Stimulated activated CD4-positive, alpha-beta T cell treated with anti-CD3 and anti-CD28 coated beads, Interleukin-1b, Interleukin-23, amount 100 ng/mL, for 24 hours (primary cell): Measurements from ENCODE around the gene ATP11A.
A peak's percentile ranks its signal among the peaks of the same experiment; 100 is the strongest.
"Not testable (repeated sequence)": the region's sequence is repeated elsewhere in the genome, so short reads cannot be mapped to it uniquely, and the experiment has no call there.

Experiments
- DNase-seq, 4 experiments: peaks; one replicate each; pipeline ENCODE4 v3.0.0-alpha.2; 2020; ENCODE audit warnings: low read depth in 4 of 4, low spot score in 1 of 4

Gene ATP11A

DNA sequence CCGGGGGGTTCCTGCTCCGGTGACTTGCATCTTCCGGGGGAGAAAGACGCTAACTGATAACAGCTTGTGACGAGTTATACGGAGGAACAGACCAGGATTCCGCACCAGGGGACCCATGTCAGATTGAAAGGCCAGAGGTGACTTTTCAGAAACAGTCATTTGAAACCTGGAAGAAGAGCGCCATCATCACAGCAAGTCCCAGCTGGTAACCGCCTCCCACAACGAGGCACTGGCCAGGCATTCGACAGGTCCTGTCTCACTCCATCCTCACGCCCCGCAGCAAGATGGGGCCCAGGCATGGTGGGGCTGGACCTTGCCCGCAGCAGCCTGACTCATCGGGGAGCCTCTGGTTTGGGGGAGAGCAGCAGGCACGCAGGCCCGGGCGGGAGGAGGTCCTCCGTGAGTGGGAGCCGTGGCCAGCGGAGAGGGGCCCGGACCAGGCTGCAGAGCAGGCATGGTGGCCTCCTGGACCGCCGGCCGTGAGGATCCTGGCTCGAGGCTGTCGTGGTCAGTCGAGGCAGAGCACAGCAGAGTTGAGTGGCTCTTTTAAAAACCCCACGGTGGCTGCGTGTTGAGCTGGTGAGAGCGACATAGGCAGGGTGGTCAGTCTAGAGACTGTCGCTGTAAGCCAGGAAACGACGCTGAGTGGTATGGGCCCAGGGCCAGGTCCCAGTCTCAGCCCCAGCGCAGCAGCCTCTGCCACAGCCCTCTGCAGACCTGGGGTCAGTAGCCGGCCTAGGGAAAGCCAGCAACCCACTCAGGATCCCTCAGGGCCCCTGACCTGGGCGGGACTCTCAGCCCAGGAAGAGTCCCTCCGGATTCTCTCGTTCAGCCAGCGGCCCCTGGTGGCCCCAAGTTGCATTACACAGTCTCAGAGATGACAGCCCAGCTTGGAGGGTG, 184.3 kb downstream of the ATP11A start:
- peak in 3 of 4 experiments; percentile 27 to 81 (median 48) for DNase-seq

DNA sequence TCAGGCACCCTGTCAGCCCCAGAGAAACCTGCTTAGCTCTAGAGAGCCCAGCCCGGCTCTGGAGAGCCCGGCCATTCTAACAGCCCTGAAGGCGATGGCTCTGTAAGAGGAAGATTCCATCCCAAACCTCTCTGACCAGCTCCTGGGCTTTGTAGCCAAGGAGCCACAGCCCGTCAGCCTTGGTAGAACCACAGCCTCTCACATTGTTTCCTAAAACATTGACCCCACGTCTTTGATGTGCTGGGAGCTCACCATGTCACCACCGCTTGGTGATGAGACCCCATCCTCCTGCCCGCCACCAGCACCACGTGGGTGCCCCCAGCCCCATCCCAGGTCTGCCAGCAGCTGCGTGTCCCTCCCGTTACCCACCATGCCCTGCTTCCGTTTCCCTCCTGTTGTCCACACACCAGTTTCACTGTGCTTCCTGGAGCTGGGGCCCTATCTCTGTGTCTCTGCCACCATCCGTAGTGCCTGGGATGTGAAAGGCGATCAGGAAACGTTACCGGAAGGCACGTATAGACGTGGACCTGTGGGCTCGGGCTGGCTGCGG, 185.0 kb downstream of the ATP11A start:
- no peak for DNase-seq

DNA sequence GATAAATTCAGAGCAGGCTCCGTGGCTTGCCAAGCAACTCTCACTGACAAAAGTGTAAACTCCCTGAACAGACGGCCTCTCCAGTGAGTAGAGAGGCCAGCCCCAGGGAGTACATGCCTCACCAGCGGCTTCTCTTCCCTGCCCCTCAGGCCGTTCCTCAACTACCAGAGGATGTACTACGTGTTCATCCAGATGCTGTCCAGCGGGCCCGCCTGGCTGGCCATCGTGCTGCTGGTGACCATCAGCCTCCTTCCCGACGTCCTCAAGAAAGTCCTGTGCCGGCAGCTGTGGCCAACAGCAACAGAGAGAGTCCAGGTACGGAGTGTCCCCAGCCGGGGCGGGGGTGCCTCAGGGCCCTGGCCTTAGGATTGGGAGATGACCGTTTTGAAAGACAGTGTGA, 185.8 kb downstream of the ATP11A start:
- DNase-seq, result no peak

DNA sequence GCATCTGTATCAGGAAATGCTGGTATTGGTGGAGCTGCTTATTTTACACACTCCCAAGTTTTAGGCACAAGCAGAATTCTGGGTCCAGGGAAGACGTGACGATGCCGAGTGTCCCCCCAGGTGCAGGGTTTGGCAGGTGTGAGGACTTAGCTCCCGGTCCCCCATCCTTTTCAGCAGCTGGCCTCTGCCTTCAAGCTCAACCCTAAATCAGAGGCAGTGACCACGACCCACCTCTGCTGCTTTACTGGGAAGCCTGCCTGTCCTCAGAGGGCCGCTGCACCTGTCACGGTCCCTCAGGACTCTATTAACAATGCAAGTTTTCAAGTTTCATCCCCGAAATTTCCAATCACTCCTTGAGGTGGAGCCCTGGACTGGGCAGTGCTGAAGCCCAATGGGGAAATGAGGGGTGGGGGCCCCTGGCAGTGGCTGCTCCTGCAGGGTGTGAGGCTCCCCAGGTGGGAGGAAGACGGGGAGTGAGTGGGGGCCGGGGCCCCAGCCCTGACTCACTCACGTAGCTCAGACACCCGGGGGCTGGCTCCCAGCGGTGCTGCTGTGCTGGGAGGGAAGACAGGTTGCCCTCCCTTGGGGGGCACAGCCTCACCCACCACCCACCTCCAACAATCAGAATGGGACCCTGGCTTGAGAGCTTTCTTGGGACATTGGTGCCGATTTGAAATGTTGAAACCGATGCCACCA, 186.6 kb downstream of the ATP11A start:
- DNase-seq, result no peak

DNA sequence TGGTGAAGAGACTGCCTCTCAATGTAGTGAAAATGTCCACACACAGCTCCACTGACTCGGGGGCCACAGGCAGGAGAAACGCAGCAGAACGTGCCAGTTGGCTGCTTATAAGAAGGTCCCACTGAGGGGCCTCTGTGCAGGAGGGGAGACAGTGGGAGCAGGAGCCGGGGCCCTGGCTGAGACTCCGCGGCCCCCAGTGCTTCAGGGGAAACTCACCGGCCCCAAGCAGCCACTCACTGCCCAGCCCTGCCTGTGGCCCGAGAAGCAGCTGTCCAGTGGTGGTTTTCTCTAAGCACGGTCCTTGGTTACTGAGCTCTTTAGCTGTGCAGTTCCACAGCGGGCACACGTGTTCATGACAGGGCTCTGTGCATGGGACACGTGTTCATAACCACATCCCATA, 187.2 kb downstream of the ATP11A start:
- no peak for DNase-seq

DNA sequence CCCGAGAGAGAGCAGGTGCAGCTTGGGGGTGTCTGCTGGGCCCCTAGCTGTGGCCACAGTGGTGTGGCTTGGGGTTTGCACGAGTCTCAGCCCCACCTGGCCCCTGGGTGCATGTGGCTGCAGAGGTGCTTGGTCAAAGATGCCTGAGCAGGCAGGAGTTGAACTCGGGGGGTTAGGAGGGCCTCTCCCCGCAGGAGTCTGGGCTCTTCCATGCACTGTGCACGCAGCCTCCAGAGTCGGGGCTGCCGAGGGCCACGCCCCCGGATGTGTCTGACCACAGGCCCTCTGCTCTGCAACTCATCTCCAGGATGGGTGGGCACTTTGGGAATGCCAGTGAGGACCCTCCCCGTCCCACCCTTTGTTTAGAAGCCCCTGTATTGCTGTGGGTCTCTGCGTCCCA, 187.7 kb downstream of the ATP11A start:
- no peak for DNase-seq

DNA sequence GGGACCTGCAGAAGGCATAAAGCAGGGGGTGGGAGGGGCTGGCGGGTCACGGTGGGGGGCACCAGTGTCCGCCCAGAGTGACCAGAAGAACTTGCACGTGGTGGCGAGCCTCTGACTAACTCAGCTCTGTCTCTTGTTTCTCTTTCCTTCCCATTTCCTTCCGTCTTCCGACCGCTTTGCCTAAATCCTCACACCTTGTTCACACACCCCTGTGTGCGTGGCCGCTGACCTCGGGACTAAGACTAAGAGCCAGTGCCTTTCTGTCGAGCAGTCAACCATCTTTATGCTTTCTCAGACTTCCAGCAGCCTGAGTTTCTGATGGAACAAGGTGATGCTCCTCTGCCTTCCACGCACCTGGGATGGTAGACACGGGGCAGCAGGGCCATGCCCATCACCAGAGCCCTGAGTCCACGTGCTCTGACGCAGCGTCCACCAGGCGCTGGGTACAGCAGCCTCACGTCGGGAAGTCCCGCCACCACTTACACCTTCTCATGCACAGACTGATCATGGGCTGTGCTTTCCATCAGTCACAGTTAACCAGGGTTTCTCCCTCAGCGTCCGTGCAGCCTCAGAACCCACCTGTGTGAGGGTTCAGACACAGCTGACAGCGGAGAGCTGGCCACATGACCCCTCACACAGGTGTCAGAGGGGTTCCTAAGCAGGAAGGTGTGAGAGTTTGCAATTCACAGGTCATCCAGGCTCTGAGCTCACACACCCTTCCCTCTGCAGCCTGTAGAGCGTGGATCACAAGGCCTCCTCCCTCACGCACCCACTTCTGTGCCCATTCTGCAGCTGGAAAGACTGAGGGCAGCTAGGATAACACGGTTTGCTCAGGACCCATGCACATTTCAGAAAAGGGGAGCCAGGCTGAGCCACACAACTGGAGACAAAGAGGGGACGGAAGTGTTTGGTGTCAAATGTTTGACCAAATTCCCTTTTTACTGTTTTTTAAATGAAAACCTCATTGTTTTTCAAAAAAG, 188.4 kb downstream of the ATP11A start:
- no peak for DNase-seq

DNA sequence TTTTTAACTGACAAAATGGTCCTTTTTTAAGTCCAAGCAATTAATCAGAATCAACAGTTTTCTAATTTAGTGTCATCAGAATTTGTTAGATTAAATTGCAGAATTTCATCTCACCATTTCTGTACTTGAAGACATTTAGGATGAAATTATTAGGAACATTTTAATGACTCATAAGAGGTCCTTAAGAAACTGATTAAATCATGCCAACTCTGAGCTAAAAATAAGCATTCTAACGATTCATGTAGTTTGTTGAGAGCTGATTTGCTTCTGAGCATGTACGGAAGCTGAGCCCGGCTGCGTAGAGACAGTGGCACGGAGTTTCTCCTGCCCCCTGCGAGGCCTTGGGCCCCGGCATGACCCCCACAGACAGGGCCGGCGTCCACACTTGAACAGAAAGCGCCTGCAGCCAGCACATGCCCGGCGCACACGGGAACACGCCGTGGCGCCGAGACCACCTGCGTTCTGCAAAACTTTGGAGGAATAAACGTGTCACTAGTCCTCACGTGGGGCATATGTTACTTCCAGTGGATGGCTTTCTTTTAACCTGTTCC, 189.5 kb downstream of the ATP11A start:
- DNase-seq, result no peak

DNA sequence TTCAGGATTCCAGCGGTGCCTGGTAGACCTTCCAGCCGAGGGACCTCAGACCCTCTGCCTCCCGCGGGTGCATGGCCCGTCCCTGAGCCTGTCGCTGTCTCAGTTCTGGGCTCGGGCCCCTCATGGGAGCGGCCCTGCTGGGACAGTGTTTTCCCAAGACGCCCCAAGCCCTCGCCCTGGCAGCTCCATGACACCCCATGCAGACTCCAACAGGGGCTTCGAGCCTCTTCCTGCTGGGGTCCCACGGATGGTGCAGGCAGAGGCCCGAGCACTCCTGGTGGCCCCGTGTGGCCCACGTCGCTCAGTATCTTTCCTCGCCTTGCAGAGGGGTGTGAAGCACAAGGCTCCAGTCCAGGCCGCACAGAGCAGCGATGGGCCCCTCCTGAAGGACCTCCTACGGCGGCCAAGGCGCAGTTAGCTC, 190.4 kb downstream of the ATP11A start:
- DNase-seq, result no peak

DNA sequence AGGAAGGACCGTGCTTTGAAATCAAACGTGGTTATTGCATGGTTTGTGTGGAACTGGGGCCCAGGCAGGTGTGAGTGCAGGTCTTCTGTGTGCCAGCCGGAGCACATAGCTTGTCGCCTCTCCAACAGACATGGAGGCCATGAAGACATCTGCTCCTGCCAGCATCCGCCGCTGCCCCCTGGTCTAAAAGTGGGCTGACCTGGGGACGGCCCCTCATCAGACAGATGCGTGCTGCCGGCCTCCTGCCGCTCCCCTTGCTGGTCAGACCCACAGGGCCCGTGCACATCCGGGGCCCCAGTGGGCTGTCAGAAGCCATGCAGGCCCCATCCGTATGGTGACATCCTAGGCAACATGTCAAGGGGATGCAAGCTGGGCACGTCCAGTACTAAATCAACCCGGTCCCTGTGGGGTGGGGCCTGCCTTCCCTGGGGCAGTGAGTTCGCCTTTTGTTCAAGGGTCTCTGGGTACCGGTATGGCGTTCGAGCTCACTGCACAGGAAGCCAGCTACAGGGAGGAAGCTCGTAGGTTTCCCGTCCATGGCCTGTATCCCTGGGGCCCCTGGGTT, 191.2 kb downstream of the ATP11A start:
- DNase-seq, result no peak

DNA sequence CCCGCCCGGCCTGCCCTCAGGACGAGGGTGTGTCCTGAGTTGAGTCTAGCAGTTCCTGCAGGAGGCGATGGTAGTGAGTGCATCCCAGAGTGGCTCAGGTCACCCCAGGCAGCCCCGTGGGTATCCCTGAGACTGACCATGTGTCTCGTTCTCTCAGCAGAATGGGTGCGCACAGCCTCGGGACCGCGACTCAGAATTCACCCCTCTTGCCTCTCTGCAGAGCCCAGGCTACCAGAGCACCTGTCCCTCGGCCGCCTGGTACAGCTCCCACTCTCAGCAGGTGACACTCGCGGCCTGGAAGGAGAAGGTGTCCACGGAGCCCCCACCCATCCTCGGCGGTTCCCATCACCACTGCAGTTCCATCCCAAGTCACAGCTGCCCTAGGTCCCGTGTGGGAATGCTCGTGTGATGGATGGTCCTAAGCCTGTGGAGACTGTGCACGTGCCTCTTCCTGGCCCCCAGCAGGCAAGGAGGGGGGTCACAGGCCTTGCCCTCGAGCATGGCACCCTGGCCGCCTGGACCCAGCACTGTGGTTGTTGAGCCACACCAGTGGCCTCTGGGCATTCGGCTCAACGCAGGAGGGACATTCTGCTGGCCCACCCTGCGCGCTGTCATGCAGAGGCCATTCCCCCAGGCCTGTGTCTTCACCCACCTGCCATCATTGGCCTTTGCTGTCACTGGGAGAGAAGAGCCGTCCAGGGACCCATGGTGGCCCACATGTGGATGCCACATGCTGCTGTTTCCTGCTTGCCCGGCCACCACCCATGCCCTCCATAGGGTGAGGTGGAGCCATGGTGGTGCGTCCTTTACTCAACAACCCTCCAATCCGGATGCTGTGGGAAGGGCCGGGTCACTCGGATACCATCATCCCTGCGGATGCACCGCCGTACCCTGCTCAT, 192.1 kb downstream of the ATP11A start:
- DNase-seq, result no peak

DNA sequence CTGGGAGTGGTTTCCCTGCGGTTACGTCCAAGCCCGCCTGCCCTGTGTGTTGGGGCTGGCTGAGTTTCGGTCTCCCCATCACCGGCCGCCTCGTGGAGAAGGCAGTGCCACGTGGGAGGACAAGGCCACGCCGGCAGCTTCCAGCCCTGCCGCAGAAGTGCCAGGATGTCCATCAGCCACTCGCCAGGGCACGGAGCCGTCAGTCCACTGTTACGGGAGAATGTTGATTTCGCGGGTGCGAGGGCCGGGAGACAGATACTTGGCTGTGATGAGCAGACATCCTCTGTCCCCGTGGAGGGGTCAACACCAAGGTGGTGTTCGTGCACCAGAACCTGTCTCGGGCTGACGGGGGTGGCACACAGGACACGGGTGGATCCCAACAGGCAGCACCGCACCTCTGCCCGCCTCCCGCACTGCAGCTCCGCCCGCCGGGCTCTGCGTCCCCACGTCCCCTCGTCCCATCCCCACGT, 192.8 kb downstream of the ATP11A start:
- no peak for DNase-seq

DNA sequence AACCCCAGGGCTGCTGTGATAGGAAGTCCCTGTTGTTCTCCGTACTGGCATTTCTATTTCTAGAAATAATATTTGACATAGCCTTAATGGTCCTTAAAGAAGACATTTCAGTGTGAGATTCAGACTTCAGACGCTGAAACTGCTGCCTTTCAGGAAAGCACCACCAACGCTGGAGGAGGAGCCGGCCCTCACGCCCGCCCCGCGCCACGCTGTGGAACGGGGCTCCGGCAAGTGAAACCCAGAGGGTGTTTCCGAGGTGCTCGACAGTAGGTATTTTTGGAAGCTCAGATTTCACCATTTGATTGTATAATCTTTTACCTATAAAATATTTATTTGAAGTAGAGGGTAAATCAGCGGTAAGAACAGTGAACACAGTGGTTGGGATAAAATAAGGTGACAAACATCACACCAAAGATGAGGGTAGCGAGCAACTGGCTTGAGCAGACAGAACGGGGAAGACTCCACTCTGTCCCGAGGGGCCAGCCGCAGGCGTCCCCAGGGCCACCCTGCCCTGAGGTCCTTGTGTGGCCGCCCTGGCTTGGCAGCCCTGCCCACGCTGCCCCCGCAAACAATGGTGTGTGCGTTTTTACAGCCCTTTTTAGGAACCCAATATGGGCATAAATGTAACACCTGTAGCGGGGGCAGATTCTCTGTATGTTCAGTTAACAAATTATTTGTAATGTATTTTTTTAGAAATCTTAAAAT, 193.6 kb downstream of the ATP11A start:
- no peak for DNase-seq

DNA sequence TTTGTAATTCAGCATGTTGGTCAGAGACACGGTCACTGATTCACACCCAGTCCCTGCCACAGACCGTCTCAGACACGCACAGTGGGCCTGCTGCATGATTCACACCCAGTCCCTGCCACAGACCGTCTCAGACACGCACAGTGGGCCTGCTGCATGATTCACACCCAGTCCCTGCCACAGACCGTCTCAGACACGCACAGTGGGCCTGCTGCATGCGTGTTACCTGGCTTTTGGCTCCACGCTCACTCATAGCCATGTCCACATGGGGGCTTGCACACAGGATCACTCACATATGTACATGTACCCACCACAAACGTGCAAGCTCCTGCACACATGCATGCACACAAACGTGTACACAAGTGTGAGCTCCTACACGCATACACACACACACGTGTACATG, 194.9 kb downstream of the ATP11A start:
- DNase-seq, result not testable (repeated sequence)

DNA sequence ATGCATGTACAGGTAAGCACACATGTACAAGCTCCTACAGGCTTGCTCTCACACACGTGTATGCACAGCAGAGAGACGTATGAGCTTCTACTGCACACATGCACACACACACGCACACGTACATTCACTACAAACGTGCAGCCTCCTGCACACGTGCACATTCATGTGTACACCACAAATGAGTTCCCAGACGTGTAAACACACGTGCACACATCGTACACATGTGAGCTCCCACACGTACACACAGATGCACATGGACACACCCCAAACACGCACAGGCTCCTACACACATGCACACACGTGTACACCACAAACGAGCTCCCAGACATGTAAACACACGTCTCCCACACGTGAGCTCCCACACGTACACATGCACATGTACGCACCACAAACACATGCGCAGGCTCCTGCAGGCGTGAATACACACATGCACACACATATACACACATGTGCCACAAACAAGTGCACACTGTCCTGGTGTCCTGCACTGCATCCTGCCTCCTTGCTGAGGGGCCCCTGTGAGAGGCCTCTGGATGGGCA, 195.5 kb downstream of the ATP11A start:
- no peak for DNase-seq

DNA sequence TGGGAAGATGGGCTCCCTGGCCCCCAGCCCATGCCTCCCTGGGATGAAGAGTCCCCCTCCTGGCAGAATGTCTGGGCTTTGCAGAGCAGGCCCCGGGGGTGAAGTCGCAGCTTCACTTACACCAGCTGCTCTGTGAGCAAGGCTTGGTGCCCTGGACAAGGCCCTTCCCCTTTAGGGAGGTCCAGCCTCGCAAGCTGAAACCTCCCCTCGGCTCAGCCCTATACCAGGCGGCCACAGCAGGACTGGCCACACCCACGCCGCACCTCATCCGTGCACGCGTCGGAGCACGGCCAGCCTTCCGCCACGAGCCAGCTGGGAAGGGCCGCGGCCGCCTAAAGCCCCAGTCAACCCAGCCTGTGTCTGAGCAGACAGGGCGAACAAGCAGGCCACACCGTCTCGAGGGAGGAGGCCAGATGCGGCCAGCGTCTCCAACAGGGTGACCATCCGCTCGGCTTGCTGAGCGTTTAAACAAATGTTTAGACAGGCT, 196.0 kb downstream of the ATP11A start:
- no peak for DNase-seq

DNA sequence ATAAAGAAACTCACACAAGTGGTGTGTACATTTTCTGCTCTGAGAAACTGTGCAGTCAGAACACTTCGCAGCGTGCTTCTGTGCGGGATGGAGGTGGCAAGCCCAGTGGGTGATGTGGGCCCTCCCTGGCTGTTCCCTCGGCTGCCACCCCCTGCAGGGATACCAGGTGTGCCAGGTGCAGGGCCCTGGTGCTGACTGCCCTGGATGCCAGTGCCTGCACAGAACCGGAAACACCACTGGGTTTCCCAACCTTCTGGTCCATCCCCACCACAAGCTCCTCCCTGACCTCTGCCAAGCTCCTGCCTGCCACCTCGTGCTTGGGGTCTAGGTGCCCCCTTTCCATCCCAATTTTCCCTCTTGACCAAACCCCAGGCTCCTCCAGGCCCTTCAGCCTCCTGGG, 197.3 kb downstream of the ATP11A start:
- DNase-seq, result no peak

DNA sequence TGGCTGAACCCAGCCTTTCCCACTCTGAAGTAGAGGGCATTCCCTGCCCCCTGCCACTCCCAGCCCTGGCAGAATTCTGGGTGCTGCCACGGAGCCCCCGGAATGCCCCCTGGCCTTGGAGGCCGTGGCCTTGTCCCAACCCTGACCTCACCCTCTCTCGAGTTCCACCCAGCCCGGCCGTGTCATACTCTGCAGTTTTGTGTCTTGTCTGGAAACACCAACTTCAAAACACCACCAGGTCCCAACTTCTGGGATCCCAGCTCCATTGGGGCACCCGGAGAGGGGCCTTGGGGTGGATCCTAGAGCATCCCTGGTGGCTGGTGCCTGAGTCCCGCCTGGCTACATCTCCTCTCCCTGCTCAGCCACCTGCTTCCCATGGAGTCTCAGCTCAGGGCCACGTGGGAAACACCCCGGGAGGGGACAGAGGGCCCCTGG, 197.7 kb downstream of the ATP11A start:
- no peak for DNase-seq
